Ascending aorta (tissue), 2 donors: Measurements from ENCODE around the gene TRIM56. TPM values are rescaled to one million over a fixed set of nuclear protein-coding genes. Genes with fewer than 3 reads are reported as not detected.

Experiments used
- DNase-seq, 2 donors: peaks; one replicate each; pipeline ENCODE4 v3.0.0-alpha.2; 2019; ENCODE audit warnings: low spot score in 2 of 2
- H3K27ac ChIP-seq, 2 donors: fragments of 200-600 bp; sonication (generic); one replicate each; pipeline ENCODE4 v1.5.1; 2016 to 2017; ENCODE audit warnings: mild to moderate bottlenecking in 1 of 2
- H3K27me3 ChIP-seq: fragments of 200-600 bp; sonication (generic); one replicate; pipeline ENCODE4 v1.5.1; 2017
- H3K36me3 ChIP-seq, 2 donors: fragments of 200-600 bp; sonication (generic); one replicate each; pipeline ENCODE4 v1.5.1; 2016
- H3K4me1 ChIP-seq, 2 donors: fragments of 200-600 bp; sonication (generic); one replicate each; pipeline ENCODE4 v1.5.1; 2016 to 2017; ENCODE audit warnings: mild to moderate bottlenecking in 1 of 2
- H3K4me3 ChIP-seq, 2 donors: fragments of 200-600 bp; sonication (generic); one replicate each; pipeline ENCODE4 v1.5.1; 2016 to 2017; ENCODE audit warnings: mild to moderate bottlenecking in 1 of 2
- H3K9me3 ChIP-seq, 2 donors: fragments of 200-600 bp; sonication (generic); one replicate each; pipeline ENCODE4 v1.5.1; 2016
- intact Hi-C: fragments of 100-400 bp; cut with DNase I; formaldehyde crosslinking; loops from one replicate; pipeline ENCODE4 v1.15.1; 2023
- total RNA-seq: library from RNA; depleted of rRNA; stranded (reverse); fragments of >200 nt; gene quantifications from one replicate; pipeline ENCODE4 v1.1.0, GENCODE V29; 2016
- TF ChIP-seq, protein P1 (sequence below), 3 experiments: fragments of 200-600 bp in 2 of 3; fragments of 450-650 bp in 1 of 3; sonication (generic) in 2 of 3; IDR thresholded peaks; one replicate each; pipeline ENCODE4 v1.5.1; 2016 to 2019; ENCODE audit warnings: antibody characterized with exemption in 3 of 3, mild to moderate bottlenecking in 1 of 3, moderate library complexity in 1 of 3

TRIM56 gene
- total RNA-seq, 1 donor from 2014 or later = 29.6 TPM

DNA sequence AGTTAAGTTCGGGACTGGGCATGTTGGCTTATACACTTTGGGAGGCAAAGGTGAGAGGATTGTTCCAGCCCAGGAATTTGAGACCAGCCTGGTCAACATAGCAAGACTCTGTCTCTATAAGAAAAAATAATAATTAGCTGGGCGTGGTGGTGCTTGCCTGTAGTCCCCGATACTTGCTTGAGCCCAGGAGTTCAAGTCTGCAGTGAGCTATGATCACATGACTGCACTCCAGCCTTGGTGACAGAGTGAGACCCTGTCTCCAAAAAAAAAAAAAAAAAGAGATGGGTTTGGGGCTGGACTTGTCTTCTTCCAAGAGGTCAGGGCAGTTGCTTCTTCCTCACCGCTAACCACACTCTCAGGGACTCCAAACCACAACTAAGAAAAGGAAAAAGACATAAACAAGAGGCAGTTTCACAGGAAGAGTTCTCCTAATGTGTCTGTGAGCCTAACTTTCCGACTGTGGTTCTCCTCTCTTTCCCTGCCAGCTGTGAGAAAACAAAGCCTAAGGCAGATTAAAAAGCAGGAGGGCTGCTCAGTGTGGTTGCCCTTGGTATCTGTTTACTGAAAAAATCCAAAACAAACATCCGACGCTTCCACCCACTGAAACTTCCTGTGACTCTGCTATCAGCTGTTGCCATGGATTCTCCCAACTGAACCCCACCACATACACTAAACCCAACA lies 39.2 kb downstream of the TRIM56 start:
- TF ChIP-seq, protein P1, sequence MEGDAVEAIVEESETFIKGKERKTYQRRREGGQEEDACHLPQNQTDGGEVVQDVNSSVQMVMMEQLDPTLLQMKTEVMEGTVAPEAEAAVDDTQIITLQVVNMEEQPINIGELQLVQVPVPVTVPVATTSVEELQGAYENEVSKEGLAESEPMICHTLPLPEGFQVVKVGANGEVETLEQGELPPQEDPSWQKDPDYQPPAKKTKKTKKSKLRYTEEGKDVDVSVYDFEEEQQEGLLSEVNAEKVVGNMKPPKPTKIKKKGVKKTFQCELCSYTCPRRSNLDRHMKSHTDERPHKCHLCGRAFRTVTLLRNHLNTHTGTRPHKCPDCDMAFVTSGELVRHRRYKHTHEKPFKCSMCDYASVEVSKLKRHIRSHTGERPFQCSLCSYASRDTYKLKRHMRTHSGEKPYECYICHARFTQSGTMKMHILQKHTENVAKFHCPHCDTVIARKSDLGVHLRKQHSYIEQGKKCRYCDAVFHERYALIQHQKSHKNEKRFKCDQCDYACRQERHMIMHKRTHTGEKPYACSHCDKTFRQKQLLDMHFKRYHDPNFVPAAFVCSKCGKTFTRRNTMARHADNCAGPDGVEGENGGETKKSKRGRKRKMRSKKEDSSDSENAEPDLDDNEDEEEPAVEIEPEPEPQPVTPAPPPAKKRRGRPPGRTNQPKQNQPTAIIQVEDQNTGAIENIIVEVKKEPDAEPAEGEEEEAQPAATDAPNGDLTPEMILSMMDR (IDR thresholded peaks at IDR 0.05) = no peak
- H3K4me3 ChIP-seq = no peak overlapping the region
- no peaks in the 10 kb centered on the region for H3K9me3 ChIP-seq
- H3K4me1 ChIP-seq = peaks cover 12 to 72% of the 10 kb centered on the region in 2 donors
- H3K27ac ChIP-seq = peak overlapping the region; percentile 96 to 98
- DNase-seq = no peak
- peaks cover 0 to 16% of the 10 kb centered on the region in 2 donors for H3K36me3 ChIP-seq
- no peaks in the 10 kb centered on the region for H3K27me3 ChIP-seq
- intact Hi-C loops = no loop called here

- peak in 1 of 2 donors; percentile 84 for DNase-seq
- H3K4me3 ChIP-seq = peak overlapping the region; percentile 56 to 71
- TF ChIP-seq, protein P1 (IDR thresholded peaks at IDR 0.05) = no peak
- H3K36me3 ChIP-seq = peaks cover 10 to 27% of the 10 kb centered on the region in 2 donors
- intact Hi-C loops = no loop called here
- peaks cover 12 to 71% of the 10 kb centered on the region in 2 donors for H3K4me1 ChIP-seq
- peak overlapping the region; percentile 96 to 98 for H3K27ac ChIP-seq
- no peaks in the 10 kb centered on the region for H3K27me3 ChIP-seq
- H3K9me3 ChIP-seq = no peaks in the 10 kb centered on the region
Observed at GRCh38 chr7:101125989-101126650, 40.8 kb downstream of the TRIM56 start.

DNA sequence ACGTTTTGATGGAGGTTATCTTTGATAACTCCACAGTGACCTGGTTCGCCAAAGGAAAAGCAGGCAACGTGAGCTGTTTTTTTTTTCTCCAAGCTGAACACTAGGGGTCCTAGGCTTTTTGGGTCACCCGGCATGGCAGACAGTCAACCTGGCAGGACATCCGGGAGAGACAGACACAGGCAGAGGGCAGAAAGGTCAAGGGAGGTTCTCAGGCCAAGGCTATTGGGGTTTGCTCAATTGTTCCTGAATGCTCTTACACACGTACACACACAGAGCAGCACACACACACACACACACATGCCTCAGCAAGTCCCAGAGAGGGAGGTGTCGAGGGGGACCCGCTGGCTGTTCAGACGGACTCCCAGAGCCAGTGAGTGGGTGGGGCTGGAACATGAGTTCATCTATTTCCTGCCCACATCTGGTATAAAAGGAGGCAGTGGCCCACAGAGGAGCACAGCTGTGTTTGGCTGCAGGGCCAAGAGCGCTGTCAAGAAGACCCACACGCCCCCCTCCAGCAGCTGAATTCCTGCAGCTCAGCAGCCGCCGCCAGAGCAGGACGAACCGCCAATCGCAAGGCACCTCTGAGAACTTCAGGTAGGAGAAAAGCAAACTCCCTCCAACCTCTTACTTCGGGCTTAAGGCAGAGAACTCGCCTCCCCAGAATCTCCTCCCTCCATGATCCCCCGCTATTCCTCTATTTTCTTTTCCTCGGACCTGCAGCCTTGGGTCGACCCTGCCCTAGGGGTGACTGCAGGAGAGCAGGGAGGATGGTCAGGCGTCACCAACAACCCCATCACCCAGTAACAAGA lies 41.6 kb downstream of the TRIM56 start, which contains the start of gene SERPINE1:
Gene SERPINE1, plus strand, starts transcription at position 454 of the 809 bp plus-strand sequence. CDS start 1,290 bp downstream, outside the sequence.
- H3K27me3 ChIP-seq = no peaks in the 10 kb centered on the region
- H3K4me1 ChIP-seq = peaks cover 12 to 65% of the 10 kb centered on the region in 2 donors
- H3K36me3 ChIP-seq = peaks cover 12 to 35% of the 10 kb centered on the region in 2 donors
- H3K4me3 ChIP-seq = peak within 1 kb of the TSS; percentile 56 to 71
- peak within 1 kb of the TSS; percentile 96 to 98 for H3K27ac ChIP-seq
- intact Hi-C loops = loop anchor here (1.0 kb wide), 2 partner anchors 11 to 27 kb away; no protein-coding TSS in a partner anchor
- no peaks in the 10 kb centered on the region for H3K9me3 ChIP-seq
- TF ChIP-seq, protein P1 (IDR thresholded peaks at IDR 0.05) = peak in 1 of 3 experiments; percentile 24
- peak; percentile 93 to 99 for DNase-seq

DNA sequence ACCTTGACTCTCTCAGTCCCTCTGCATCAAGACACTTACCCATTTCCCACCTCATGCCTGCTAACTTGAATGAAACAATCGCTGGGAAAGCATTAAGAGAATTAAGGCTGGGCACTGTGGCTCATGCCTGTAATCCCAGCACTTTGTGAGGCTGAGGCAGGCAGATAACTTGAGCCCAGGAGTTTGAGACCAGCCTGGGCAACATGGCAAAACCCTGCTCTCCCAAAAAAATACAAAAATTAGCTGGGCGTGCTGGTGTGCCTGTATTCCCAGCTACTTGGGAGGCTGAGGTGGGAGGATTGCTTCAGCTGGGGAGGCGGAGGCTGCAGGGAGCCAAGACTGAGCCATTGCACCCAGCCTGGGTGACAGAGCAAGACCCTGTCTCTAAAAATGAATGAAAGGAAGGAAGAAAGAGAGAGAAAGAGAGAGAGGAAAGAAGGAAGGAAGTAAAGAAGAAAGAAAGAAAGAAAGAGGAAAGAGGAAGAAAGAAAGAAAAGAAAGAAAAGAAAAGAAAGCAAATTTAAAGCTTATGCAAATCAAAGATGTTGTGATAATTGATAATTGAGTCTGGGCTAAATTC lies 42.3 kb downstream of the TRIM56 start:
- no peaks in the 10 kb centered on the region for H3K9me3 ChIP-seq
- H3K4me1 ChIP-seq = peaks cover 12 to 61% of the 10 kb centered on the region in 2 donors
- no peak for DNase-seq
- intact Hi-C loops = loop anchor here (1.0 kb wide), 2 partner anchors 11 to 27 kb away; no protein-coding TSS in a partner anchor
- peak overlapping the region; percentile 96 to 98 for H3K27ac ChIP-seq
- peaks cover 19 to 42% of the 10 kb centered on the region in 2 donors for H3K36me3 ChIP-seq
- H3K27me3 ChIP-seq = no peaks in the 10 kb centered on the region
- TF ChIP-seq, protein P1 (IDR thresholded peaks at IDR 0.05) = no peak
- peak overlapping the region; percentile 56 to 71 for H3K4me3 ChIP-seq
